Neural cell (in vitro differentiated cells): ENCODE measurements around the gene AMIGO1. TPM values are rescaled to one million over a fixed set of nuclear protein-coding genes. Genes with fewer than 3 reads are reported as not detected.

Source experiments
- H2AFZ ChIP-seq: fragments of 200-600, 300-800 bp; sonication (generic), shearing (Covaris generic); 2 replicates; pipeline ENCODE4 v1.6.0; 2014; ENCODE audit warnings: low read depth, mild to moderate bottlenecking, antibody characterized with exemption, low read length, moderate library complexity
- H3F3A ChIP-seq: fragments of 200-600 bp; shearing (Covaris generic); 2 replicates; pipeline ENCODE4 v1.6.1; 2016; ENCODE audit warnings: mild to moderate bottlenecking, moderate library complexity, mixed read lengths, antibody characterized with exemption, low read length; ENCODE audit not compliant: insufficient read depth, poor library complexity, severe bottlenecking
- H3K27ac ChIP-seq: fragments of 200-600, 300-800 bp; sonication (generic), shearing (Covaris generic); 2 replicates; pipeline ENCODE4 v1.5.1; 2014; ENCODE audit warnings: mild to moderate bottlenecking, low read length, moderate library complexity
- H3K27me3 ChIP-seq: fragments of 300-800, 200-600 bp; sonication (generic), shearing (Covaris generic); 2 replicates; pipeline ENCODE4 v1.6.0; 2014; ENCODE audit warnings: mild to moderate bottlenecking, low read depth, low read length, moderate library complexity; ENCODE audit not compliant: insufficient read depth
- H3K36me3 ChIP-seq: fragments of 300-800, 200-600 bp; sonication (generic), shearing (Covaris generic); 2 replicates; pipeline ENCODE4 v1.5.1; 2014; ENCODE audit warnings: mild to moderate bottlenecking, antibody characterized with exemption, low read length, moderate library complexity; ENCODE audit not compliant: insufficient read depth
- H3K4me2 ChIP-seq: fragments of 300-800, 200-600 bp; sonication (generic), shearing (Covaris generic); 2 replicates; pipeline ENCODE4 v1.6.0; 2014; ENCODE audit warnings: mild to moderate bottlenecking, low read length
- H3K4me3 ChIP-seq: fragments of 300-800, 200-600 bp; sonication (generic), shearing (Covaris generic); 2 replicates; pipeline ENCODE4 v1.5.1; 2014; ENCODE audit warnings: mild to moderate bottlenecking, low read length, moderate library complexity
- H3K79me2 ChIP-seq: fragments of 200-600 bp; shearing (Covaris generic); replicated peaks from 2 replicates; pipeline ENCODE4 v1.6.0; 2014; ENCODE audit warnings: mild to moderate bottlenecking, low read length, moderate library complexity; ENCODE audit not compliant: insufficient read depth
- H3K9ac ChIP-seq: fragments of 300-800, 200-600 bp; sonication (generic), shearing (Covaris generic); 2 replicates; pipeline ENCODE4 v1.6.1; 2016; ENCODE audit warnings: mild to moderate bottlenecking, low read length, mixed read lengths
- H3K9me2 ChIP-seq: fragments of 200-600 bp; shearing (Covaris generic); 2 replicates; pipeline ENCODE4 v1.6.1; 2016; ENCODE audit warnings: mild to moderate bottlenecking, low read length, mixed read lengths; ENCODE audit not compliant: insufficient read depth
- H3K9me3 ChIP-seq: fragments of 200-600, 300-800 bp; sonication (generic), shearing (Covaris generic); 2 replicates; pipeline ENCODE4 v1.6.1; 2016; ENCODE audit warnings: mild to moderate bottlenecking, mixed run types, low read length, moderate library complexity, mixed read lengths
- H4K20me1 ChIP-seq: fragments of 200-600 bp; shearing (Covaris generic); 2 replicates; pipeline ENCODE4 v1.6.1; 2016; ENCODE audit warnings: mild to moderate bottlenecking, mixed run types; ENCODE audit not compliant: insufficient read depth
- EP300 ChIP-seq: fragments of 450-650 bp; conservative IDR thresholded peaks from 2 replicates; pipeline ENCODE4 v1.6.1; 2014; ENCODE audit warnings: antibody characterized with exemption, mild to moderate bottlenecking, moderate library complexity; ENCODE audit not compliant: poor library complexity, severe bottlenecking
- EZH2 ChIP-seq: fragments of 200-600, 300-800 bp; shearing (Covaris generic), sonication (generic); IDR thresholded peaks from 2 replicates; pipeline ENCODE4 v1.6.1; 2014; ENCODE audit warnings: antibody characterized with exemption, low read length, borderline replicate concordance, mild to moderate bottlenecking; ENCODE audit not compliant: insufficient read depth, poor library complexity, severe bottlenecking
- MXI1 ChIP-seq: fragments of 450-650 bp; conservative IDR thresholded peaks from 2 replicates; pipeline ENCODE4 v1.6.1; 2014; ENCODE audit warnings: antibody characterized with exemption, mild to moderate bottlenecking; ENCODE audit not compliant: poor library complexity, severe bottlenecking
- POLR2AphosphoS5 ChIP-seq: IDR thresholded peaks from 2 replicates; pipeline ENCODE4 v1.6.1; 2012
- RAD21 ChIP-seq: fragments of 450-650 bp; conservative IDR thresholded peaks from 2 replicates; pipeline ENCODE4 v1.6.1; 2014; ENCODE audit warnings: antibody characterized with exemption, mild to moderate bottlenecking, moderate library complexity
- SMC3 ChIP-seq: fragments of 450-650 bp; conservative IDR thresholded peaks from 2 replicates; pipeline ENCODE4 v1.6.1; 2014; ENCODE audit warnings: antibody characterized with exemption, mild to moderate bottlenecking, moderate library complexity; ENCODE audit not compliant: poor library complexity
- TAF1 ChIP-seq: IDR thresholded peaks from 2 replicates; pipeline ENCODE4 v1.6.1; 2012; ENCODE audit warnings: low read depth
- polyA plus RNA-seq: library from polyadenylated mRNA; depleted of rRNA; stranded (reverse); fragments of >200 nt; gene quantifications from 2 replicates; pipeline ENCODE4 v1.2.3, GENCODE V29; 2014
- TF ChIP-seq, protein P1 (sequence below): IDR thresholded peaks from 2 replicates; pipeline ENCODE4 v1.6.1; 2012; ENCODE audit warnings: borderline replicate concordance
- TF ChIP-seq, protein P2 (sequence below): fragments of 450-650 bp; IDR thresholded peaks from 2 replicates; pipeline ENCODE4 v1.5.1; 2014; ENCODE audit warnings: antibody characterized with exemption, mild to moderate bottlenecking, moderate library complexity; ENCODE audit not compliant: poor library complexity, severe bottlenecking

The AMIGO1 gene
- polyA plus RNA-seq, 1 donor from 2014 or later, result 12.6 TPM

DNA sequence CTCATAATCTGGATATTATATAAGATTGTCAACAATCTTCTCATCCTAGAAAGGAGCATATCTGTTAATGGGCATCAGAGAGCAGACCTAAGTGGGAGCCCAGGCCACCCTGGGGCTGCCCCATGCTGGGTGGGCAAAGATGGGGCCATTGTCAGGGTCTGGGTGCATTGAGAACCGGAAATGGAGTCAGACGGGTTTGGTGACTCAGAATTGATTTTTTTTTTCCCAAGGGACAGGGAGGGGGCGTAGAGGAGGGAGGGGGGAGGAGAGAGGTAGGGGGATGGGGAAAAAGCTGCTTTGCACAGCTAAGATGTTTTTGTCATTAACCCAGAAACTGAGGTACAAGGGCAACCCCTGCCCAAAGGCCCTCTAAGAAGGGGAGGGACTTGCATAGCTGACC, 24.5 kb downstream of the AMIGO1 start:
- Histone ChIP-seq H2AFZ (peak overlapping the region; percentile 78), H3K9ac (peak overlapping the region; percentile 91), H3K27ac (peak overlapping the region; percentile 92), H3K36me3 (no peaks in the 10 kb centered on the region), H3F3A (no peaks in the 10 kb centered on the region), H3K9me3 (no peaks in the 10 kb centered on the region), H3K79me2 (peaks cover 8% of the 10 kb centered on the region), H3K4me3 (peak overlapping the region; percentile 81), H4K20me1 (no peaks in the 10 kb centered on the region), H3K27me3 (no peaks in the 10 kb centered on the region), H3K4me2 (peak overlapping the region; percentile 70), H3K9me2 (no peaks in the 10 kb centered on the region)
- TF ChIP-seq RAD21 (no peak), TAF1 (no peak), POLR2AphosphoS5 (no peak), EZH2 (no peak), EP300 (no peak)
- TF ChIP-seq, protein P1, sequence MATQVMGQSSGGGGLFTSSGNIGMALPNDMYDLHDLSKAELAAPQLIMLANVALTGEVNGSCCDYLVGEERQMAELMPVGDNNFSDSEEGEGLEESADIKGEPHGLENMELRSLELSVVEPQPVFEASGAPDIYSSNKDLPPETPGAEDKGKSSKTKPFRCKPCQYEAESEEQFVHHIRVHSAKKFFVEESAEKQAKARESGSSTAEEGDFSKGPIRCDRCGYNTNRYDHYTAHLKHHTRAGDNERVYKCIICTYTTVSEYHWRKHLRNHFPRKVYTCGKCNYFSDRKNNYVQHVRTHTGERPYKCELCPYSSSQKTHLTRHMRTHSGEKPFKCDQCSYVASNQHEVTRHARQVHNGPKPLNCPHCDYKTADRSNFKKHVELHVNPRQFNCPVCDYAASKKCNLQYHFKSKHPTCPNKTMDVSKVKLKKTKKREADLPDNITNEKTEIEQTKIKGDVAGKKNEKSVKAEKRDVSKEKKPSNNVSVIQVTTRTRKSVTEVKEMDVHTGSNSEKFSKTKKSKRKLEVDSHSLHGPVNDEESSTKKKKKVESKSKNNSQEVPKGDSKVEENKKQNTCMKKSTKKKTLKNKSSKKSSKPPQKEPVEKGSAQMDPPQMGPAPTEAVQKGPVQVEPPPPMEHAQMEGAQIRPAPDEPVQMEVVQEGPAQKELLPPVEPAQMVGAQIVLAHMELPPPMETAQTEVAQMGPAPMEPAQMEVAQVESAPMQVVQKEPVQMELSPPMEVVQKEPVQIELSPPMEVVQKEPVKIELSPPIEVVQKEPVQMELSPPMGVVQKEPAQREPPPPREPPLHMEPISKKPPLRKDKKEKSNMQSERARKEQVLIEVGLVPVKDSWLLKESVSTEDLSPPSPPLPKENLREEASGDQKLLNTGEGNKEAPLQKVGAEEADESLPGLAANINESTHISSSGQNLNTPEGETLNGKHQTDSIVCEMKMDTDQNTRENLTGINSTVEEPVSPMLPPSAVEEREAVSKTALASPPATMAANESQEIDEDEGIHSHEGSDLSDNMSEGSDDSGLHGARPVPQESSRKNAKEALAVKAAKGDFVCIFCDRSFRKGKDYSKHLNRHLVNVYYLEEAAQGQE, result no peak

DNA sequence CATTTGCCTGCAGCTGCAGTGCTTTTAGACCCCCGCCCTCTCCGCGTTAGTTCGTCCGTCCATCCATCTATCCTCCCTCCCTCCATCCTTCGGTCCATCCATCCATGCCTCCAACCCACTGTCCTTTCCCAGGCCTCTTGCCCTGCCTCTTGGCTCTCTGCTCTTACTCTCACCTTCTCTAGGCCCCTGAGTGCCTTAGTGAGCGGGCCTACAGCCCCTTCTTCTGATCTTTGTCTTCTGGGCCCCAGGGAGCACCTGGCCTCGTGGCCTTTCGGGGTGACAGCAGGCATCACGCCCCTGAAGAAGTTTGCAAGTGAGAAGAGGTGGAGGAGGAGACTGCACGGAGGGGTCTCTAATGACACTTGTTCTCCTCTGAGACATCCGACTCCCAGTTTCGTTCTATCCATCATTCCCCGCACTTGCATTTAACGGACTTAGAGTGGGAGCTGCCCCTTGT, 25.0 kb downstream of the AMIGO1 start:
- H3K4me3 ChIP-seq, result peak overlapping the region; percentile 81
- no peaks in the 10 kb centered on the region for H4K20me1 ChIP-seq
- peaks cover 8% of the 10 kb centered on the region for H3K79me2 ChIP-seq
- H3K9me2 ChIP-seq, result no peaks in the 10 kb centered on the region
- no peaks in the 10 kb centered on the region for H3K36me3 ChIP-seq
- no peaks in the 10 kb centered on the region for H3K9me3 ChIP-seq
- peak overlapping the region; percentile 70 for H3K4me2 ChIP-seq
- no peak for TF ChIP-seq MXI1
- TF ChIP-seq, protein P1, result no peak
- TF ChIP-seq RAD21, result no peak
- TF ChIP-seq TAF1, result no peak
- TF ChIP-seq POLR2AphosphoS5, result no peak
- no peak for TF ChIP-seq SMC3
- no peak for TF ChIP-seq EZH2
- no peak for TF ChIP-seq EP300
- TF ChIP-seq, protein P2, sequence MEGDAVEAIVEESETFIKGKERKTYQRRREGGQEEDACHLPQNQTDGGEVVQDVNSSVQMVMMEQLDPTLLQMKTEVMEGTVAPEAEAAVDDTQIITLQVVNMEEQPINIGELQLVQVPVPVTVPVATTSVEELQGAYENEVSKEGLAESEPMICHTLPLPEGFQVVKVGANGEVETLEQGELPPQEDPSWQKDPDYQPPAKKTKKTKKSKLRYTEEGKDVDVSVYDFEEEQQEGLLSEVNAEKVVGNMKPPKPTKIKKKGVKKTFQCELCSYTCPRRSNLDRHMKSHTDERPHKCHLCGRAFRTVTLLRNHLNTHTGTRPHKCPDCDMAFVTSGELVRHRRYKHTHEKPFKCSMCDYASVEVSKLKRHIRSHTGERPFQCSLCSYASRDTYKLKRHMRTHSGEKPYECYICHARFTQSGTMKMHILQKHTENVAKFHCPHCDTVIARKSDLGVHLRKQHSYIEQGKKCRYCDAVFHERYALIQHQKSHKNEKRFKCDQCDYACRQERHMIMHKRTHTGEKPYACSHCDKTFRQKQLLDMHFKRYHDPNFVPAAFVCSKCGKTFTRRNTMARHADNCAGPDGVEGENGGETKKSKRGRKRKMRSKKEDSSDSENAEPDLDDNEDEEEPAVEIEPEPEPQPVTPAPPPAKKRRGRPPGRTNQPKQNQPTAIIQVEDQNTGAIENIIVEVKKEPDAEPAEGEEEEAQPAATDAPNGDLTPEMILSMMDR, result no peak
- no peaks in the 10 kb centered on the region for H3F3A ChIP-seq
- peak overlapping the region; percentile 91 for H3K9ac ChIP-seq
- H2AFZ ChIP-seq, result peak overlapping the region; percentile 78
- H3K27ac ChIP-seq, result peak overlapping the region; percentile 92
- no peaks in the 10 kb centered on the region for H3K27me3 ChIP-seq
